Heart right ventricle (tissue), 16 donors: ENCODE results near the gene TLCD5. TPM values are rescaled to one million over a fixed set of nuclear protein-coding genes. Genes with fewer than 3 reads are reported as not detected.

Source experiments
- ATAC-seq, 8 donors: fragments of 200-7000 bp; cut with Tn5 transposase; one replicate each; pipeline ENCODE4 v1.9.1; 2020; ENCODE audit warnings: mild to moderate bottlenecking in 8 of 8, moderate library complexity in 8 of 8, moderate number of reproducible peaks in 1 of 8
- DNase-seq, 2 donors: peaks; one replicate each; pipeline ENCODE4 v3.0.0-alpha.2; 2020
- H3K27ac ChIP-seq, 10 donors: fragments of 200-600 bp; sonication (generic) in 2 of 10; one replicate each; pipeline versions ENCODE4 v1.5.0 to v1.8.0; 2020 to 2022; ENCODE audit warnings: mild to moderate bottlenecking in 3 of 10
- H3K27me3 ChIP-seq, 7 donors: fragments of 200-600 bp; one replicate each; pipeline ENCODE4 v1.8.0; 2021 to 2022; ENCODE audit warnings: mild to moderate bottlenecking in 2 of 7
- H3K36me3 ChIP-seq, 9 donors: fragments of 200-600 bp; sonication (generic) in 1 of 9; one replicate each; pipeline versions ENCODE4 v1.5.0 to v1.8.0; 2020 to 2022; ENCODE audit warnings: mild to moderate bottlenecking in 2 of 9
- H3K4me1 ChIP-seq, 9 donors: fragments of 200-600 bp; sonication (generic) in 1 of 9; one replicate each; pipeline versions ENCODE4 v1.5.0 to v1.8.0; 2020 to 2022; ENCODE audit warnings: mild to moderate bottlenecking in 4 of 9
- H3K4me3 ChIP-seq, 10 donors: fragments of 200-600 bp; sonication (generic) in 2 of 10; one replicate each; pipeline versions ENCODE4 v1.5.0 to v1.8.0; 2020 to 2022; ENCODE audit warnings: mild to moderate bottlenecking in 7 of 10, moderate library complexity in 2 of 10
- H3K9me3 ChIP-seq, 11 donors: fragments of 200-600 bp in 10 of 11; sonication (generic) in 2 of 11; one replicate each; pipeline versions ENCODE4 v1.5.0 to v1.8.0; 2013 to 2022; ENCODE audit warnings: mild to moderate bottlenecking in 2 of 11, control low read depth in 1 of 11, moderate library complexity in 1 of 11
- WGBS, 2 donors: extraction: QIAGEN DNeasy Blood & Tissue Kit; methylation state at CpG; one replicate each; pipeline ENCODE4 v1.1.7; 2013; ENCODE audit warnings: inconsistent platforms in 1 of 2; 5-methylcytosine and 5-hydroxymethylcytosine counted together
- intact Hi-C, 10 donors: fragments of 100-400 bp; cut with DNase I; formaldehyde crosslinking; loops; one replicate each; pipeline versions ENCODE4 v1.11.1 to v1.14.2; 2022
- polyA plus RNA-seq, 2 donors: library from polyadenylated mRNA; stranded (reverse); fragments of 200-250 nt; gene quantifications; one replicate each; pipeline ENCODE4 v1.2.3, GENCODE V29; 2013
- total RNA-seq, 10 donors: library from RNA; stranded (reverse); fragmentation: NEBNext Ultra II Directional in 3 of 10; extraction: Animal tissue kit (Norgen Biotek cat#: 25700) in 3 of 10; gene quantifications; one replicate each; pipeline versions ENCODE4 v1.2.1 to v1.2.4, GENCODE V29; 2021 to 2023
- TF ChIP-seq, protein P1 (sequence below), 9 donors: fragments of 200-600 bp; sonication (generic) in 2 of 9; IDR thresholded peaks; one replicate each; pipeline versions ENCODE4 v1.5.0 to v1.8.0; 2021 to 2022; ENCODE audit warnings: antibody characterized with exemption in 9 of 9, mild to moderate bottlenecking in 5 of 9, moderate library complexity in 1 of 9
- donor health status: Arrhythmogenic right ventricular cardiomyopathy.
- donor health status: ischemic (EF 13 %, LVEDD 7.1; RV severe dilation, severe dysfunction).
- donor health status: healthy with polysubstance abuse.
- donor health status: DM: no; HTN: yes; CAD: no.
- donor health status: DM: no; HTN: no; CAD: no.
- donor health status: ischemic (EF 25% LVEDD 6.9; RV normal size, moderate dysfunction).
- donor health status: ischemic (EF 25% LVEDD 5.7; RV mildly dilated, moderate dysfunction).
- donor health status: healthy.
- donor health status: DM: yes; HTN: yes; CAD: no.
- donor health status: Ischemic cardiomyopathy.
- donor health status: ischemic (EF 35%, LVEDD 5.7; RV mildly dilated, moderate dysfunction).
- donor health status: nonischemic (EF 11% LVEDD 7.7; RV severe dilation, severe dysfunction).
- donor health status: DM: yes; HTN: yes; CAD: no.
- donor health status: PGD.
- donor health status: ischemic (EF 29% LVEDD 5.4; RV normal size, mild dysfunction).
- donor health status: nonischemic (EF 23%, LVEDD 6.1; RV moderate dilation, normal function).

The TLCD5 gene
- total and polyA plus RNA-seq, 12 donors: 4.1 to 14.5 (median 10.7) TPM

DNA sequence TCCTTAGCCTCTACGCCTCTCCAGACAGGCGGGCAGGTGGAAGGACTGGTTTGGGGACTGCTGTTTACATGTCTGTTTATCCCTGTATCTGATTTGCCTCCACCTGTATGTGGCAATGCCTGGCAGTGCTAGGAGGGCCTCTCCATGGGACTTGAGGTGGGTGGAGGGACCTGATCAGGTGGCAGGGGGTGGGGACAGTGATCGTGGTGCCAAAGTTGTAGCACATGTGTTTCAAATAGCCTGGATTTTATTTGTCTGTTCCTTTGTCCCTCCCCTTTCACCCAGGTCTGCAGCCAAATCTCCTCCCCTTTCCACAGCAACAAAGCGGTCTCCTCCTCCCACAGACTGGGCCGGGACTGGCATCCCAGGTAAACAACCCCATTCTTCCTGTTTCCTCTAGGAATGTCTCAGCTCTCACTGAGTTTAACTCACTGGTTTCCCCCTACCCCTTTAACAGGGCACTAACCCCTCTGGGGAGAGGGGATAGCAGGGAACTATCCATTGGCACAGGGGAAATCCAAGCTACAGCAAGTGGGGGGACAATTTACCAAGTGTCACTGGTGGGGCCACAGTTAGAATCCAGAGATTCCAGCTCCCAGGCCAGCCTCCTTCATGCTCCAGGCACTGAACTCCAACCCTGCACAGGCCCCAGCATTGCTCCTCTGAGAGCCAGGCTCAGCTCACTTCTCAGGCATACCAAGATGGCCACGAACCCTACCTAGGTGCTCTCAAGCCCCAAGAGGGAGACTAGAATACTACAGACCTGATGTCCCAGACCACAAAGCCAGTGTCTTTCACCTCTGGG lies 22.9 kb upstream of the TLCD5 start:
- H3K27ac ChIP-seq: no peak overlapping the region
- TF ChIP-seq, protein P1, sequence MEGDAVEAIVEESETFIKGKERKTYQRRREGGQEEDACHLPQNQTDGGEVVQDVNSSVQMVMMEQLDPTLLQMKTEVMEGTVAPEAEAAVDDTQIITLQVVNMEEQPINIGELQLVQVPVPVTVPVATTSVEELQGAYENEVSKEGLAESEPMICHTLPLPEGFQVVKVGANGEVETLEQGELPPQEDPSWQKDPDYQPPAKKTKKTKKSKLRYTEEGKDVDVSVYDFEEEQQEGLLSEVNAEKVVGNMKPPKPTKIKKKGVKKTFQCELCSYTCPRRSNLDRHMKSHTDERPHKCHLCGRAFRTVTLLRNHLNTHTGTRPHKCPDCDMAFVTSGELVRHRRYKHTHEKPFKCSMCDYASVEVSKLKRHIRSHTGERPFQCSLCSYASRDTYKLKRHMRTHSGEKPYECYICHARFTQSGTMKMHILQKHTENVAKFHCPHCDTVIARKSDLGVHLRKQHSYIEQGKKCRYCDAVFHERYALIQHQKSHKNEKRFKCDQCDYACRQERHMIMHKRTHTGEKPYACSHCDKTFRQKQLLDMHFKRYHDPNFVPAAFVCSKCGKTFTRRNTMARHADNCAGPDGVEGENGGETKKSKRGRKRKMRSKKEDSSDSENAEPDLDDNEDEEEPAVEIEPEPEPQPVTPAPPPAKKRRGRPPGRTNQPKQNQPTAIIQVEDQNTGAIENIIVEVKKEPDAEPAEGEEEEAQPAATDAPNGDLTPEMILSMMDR (IDR thresholded peaks at IDR 0.05): no peak
- no peak for DNase-seq
- H3K9me3 ChIP-seq: no peaks in the 10 kb centered on the region
- whole genome bisulfite sequencing, 2 donors: 72 to 85% methylated on average over 6 of the region's 6 CpGs
- peaks cover 0 to 33% (median 16%) of the 10 kb centered on the region in 7 donors for H3K27me3 ChIP-seq
- no peaks in the 10 kb centered on the region for H3K36me3 ChIP-seq
- H3K4me3 ChIP-seq: no peak overlapping the region
- intact Hi-C loops: loop anchor here in 5 of 10 donors (2.0 to 5.0 kb wide), 5 partner anchors 65 to 133 kb away; no protein-coding TSS in a partner anchor
- peak in 1 of 8 donors; percentile 7 for ATAC-seq
- peaks cover 0 to 12% (median 0%) of the 10 kb centered on the region in 9 donors for H3K4me1 ChIP-seq

DNA sequence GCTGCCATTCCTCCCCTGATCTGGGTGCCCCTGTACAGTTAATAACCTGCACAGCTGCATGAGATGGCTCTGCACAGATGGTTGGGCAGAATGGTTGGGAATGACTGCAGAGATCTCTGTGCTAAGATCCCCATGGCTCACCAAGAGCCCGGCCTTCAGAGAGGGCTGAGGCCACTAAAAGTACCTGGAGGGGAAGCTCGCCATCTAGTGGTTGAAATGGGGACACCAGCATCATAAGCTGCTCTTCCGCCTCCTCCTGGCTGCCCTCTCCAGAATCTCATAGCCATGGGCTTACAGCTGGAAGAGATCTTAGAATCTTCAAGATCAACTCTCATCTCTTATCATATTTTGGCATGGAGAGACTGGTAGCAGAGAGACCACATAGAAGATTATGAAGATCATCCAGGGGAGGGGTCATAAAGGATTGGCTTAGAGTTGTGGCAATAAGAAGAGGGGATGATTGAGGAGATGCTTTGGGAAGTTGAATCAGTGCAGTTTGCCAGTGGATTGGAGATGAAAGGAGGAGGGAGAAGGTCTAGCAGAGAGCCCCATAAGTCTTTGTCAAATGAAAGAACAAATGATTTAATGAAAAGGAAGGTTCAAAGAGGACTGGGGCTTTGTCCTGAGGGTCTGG lies 22.0 kb upstream of the TLCD5 start:
- intact Hi-C loops: loop anchor here in 5 of 10 donors (2.0 to 5.0 kb wide), 5 partner anchors 66 to 134 kb away; no protein-coding TSS in a partner anchor

DNA sequence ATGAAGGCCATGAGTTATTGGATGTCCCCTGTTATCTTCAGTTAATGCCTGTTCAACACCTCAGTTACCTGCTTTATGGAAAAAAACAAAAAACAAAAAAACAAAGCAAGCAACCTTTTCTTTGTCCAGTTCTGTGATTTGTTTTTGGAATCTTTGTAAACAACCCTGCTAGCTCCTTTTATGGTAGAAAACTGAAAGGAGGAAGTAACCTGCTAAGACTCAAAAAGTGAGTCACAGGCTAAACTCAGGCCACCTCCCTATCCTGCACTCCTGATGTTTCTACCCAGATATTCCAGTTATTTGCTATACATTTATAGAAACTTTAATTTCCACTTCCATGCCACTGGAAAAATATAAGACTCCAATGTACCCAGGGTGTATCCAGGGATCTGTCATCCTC lies 20.6 kb upstream of the TLCD5 start:
- Histone ChIP-seq H3K9me3 (no peaks in the 10 kb centered on the region), H3K27ac (no peak overlapping the region), H3K4me1 (peaks cover 0 to 12% (median 0%) of the 10 kb centered on the region in 9 donors), H3K27me3 (peaks cover 0 to 12% (median under 1%) of the 10 kb centered on the region in 7 donors), H3K4me3 (no peak overlapping the region), H3K36me3 (no peaks in the 10 kb centered on the region)
- no peak for DNase-seq
- ATAC-seq: no peak
- TF ChIP-seq, protein P1 (IDR thresholded peaks at IDR 0.05): no peak
- intact Hi-C loops: loop anchor here in 3 of 10 donors (5.0 kb wide), 2 partner anchors 67 to 132 kb away; no protein-coding TSS in a partner anchor

More for the DNA sequence above, 22.0 kb upstream of the TLCD5 start:
- TF ChIP-seq, protein P1 (IDR thresholded peaks at IDR 0.05): peak; percentile 69 to 94 (median 89)
- peaks cover 0 to 24% (median 13%) of the 10 kb centered on the region in 7 donors for H3K27me3 ChIP-seq
- WGBS, 2 donors: 16 to 23% methylated on average over 3 of the region's 3 CpGs
- H3K4me1 ChIP-seq: peaks cover 0 to 12% (median 0%) of the 10 kb centered on the region in 9 donors
- ATAC-seq (peak in 7 of 8 donors; percentile 67 to 80 (median 77)), DNase-seq (peak; percentile 42 to 65)
- H3K9me3 ChIP-seq: no peaks in the 10 kb centered on the region
- no peak overlapping the region for H3K4me3 ChIP-seq
- no peak overlapping the region for H3K27ac ChIP-seq
- H3K36me3 ChIP-seq: no peaks in the 10 kb centered on the region

DNA sequence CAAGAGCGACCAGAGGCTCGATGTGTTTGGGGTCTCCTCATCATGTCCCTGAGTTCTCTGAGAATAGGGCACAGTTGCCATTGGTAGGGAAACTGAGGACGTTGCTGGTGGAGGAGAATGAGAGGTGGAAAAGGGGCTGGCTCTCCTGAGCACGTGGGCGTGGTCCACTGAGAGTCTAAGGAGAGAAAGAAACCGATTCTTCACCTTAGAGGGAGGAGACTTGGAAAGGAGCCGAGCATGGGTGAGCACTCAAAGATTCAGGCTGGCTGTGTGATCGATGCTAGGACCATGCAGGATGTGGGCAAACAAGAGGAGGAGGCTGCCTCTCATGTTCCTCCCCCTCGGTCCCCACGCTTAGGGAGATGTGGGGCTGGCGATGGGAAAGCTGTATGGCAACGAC lies 19.8 kb upstream of the TLCD5 start:
- no peak for DNase-seq
- 87 to 90% methylated on average over 12 of the region's 12 CpGs for WGBS, 2 donors
- Histone ChIP-seq H3K4me3 (no peak overlapping the region), H3K27ac (no peak overlapping the region), H3K36me3 (no peaks in the 10 kb centered on the region), H3K9me3 (no peaks in the 10 kb centered on the region), H3K4me1 (peaks cover 0 to 6% (median 0%) of the 10 kb centered on the region in 9 donors), H3K27me3 (peaks cover 0 to 9% (median 0%) of the 10 kb centered on the region in 7 donors)
- TF ChIP-seq, protein P1 (IDR thresholded peaks at IDR 0.05): no peak
- intact Hi-C loops: no loop called here
- ATAC-seq: no peak
